ENCODE data around the gene ZFPM1.

Gene ZFPM1

GRCh38 chr16:88498576-88499208, 45.6 kb downstream of the ZFPM1 start:
- no peak for TF ChIP-seq CTCF (conservative IDR thresholded peaks at IDR 0.05; ENCODE audit: low read length)
- DNase-seq (ENCODE audit: low read depth) = no peak
- H3K4me3 ChIP-seq (ENCODE audit: low read length) = no peak overlapping the region

- TF ChIP-seq CTCF (conservative IDR thresholded peaks at IDR 0.05; ENCODE audit: low read length) = no peak
- no peak for DNase-seq (ENCODE audit: low read depth)
- H3K4me3 ChIP-seq (ENCODE audit: low read length) = no peak overlapping the region
Measured at GRCh38 chr16:88499292-88499691, 46.2 kb downstream of the ZFPM1 start.

- no peak overlapping the region for H3K4me3 ChIP-seq (ENCODE audit: low read length)
- no peak for TF ChIP-seq CTCF (conservative IDR thresholded peaks at IDR 0.05; ENCODE audit: low read length)
- no peak for DNase-seq (ENCODE audit: low read depth)
Measured at GRCh38 chr16:88499836-88500251, 46.8 kb downstream of the ZFPM1 start.

- DNase-seq (ENCODE audit: low read depth) = no peak
- no peak for TF ChIP-seq CTCF (conservative IDR thresholded peaks at IDR 0.05; ENCODE audit: low read length)
- no peak overlapping the region for H3K4me3 ChIP-seq (ENCODE audit: low read length)
Measured at GRCh38 chr16:88500255-88500661, 47.2 kb downstream of the ZFPM1 start.

GRCh38 chr16:88502371-88502770, 49.3 kb downstream of the ZFPM1 start:
- DNase-seq (ENCODE audit: low read depth) = no peak
- no peak for TF ChIP-seq CTCF (conservative IDR thresholded peaks at IDR 0.05; ENCODE audit: low read length)

GRCh38 chr16:88502776-88503280, 49.7 kb downstream of the ZFPM1 start:
- no peak for DNase-seq (ENCODE audit: low read depth)
- H3K4me3 ChIP-seq (ENCODE audit: low read length) = no peak overlapping the region
- TF ChIP-seq CTCF (conservative IDR thresholded peaks at IDR 0.05; ENCODE audit: low read length) = no peak

More at GRCh38 chr16:88502371-88502770, 49.3 kb downstream of the ZFPM1 start:
- H3K4me3 ChIP-seq (ENCODE audit: low read length) = no peak overlapping the region

GRCh38 chr16:88503374-88503770, 50.3 kb downstream of the ZFPM1 start:
- no peak for TF ChIP-seq CTCF (conservative IDR thresholded peaks at IDR 0.05; ENCODE audit: low read length)
- no peak for DNase-seq (ENCODE audit: low read depth)
- H3K4me3 ChIP-seq (ENCODE audit: low read length) = no peak overlapping the region
